SK-N-SH (cell line): ENCODE data around the gene HS2ST1.

Source experiments
- EP300 ChIP-seq, 2 experiments: IDR thresholded peaks; 2 replicates each; pipeline versions ENCODE4 v1.4.0 to v1.6.1; 2012; ENCODE audit warnings: borderline replicate concordance in 1 of 2, low read depth in 1 of 2, low read length in 1 of 2
- FOXM1 ChIP-seq: IDR thresholded peaks from 2 replicates; pipeline ENCODE4 v1.4.0; 2012; ENCODE audit warnings: low read depth, mild to moderate bottlenecking
- JUND ChIP-seq: IDR thresholded peaks from 2 replicates; pipeline ENCODE4 v1.4.0; 2012
- NFIC ChIP-seq: IDR thresholded peaks from 2 replicates; pipeline ENCODE4 v1.4.0; 2012; ENCODE audit warnings: borderline replicate concordance
- POLR2AphosphoS5 ChIP-seq: IDR thresholded peaks from 2 replicates; pipeline ENCODE4 v1.6.1; 2012; ENCODE audit warnings: low read depth, low read length
- RFX5 ChIP-seq: IDR thresholded peaks from 2 replicates; pipeline ENCODE4 v1.6.1; 2012; ENCODE audit warnings: mild to moderate bottlenecking, improper control_type of control experiment, low read length
- TAF1 ChIP-seq: IDR thresholded peaks from 2 replicates; pipeline ENCODE4 v1.6.1; 2012; ENCODE audit warnings: low read depth, mild to moderate bottlenecking, low read length, moderate library complexity, borderline replicate concordance
- TCF12 ChIP-seq: IDR thresholded peaks from 2 replicates; pipeline ENCODE4 v1.4.0; 2012
- TF ChIP-seq, protein P1 (sequence below): fragments of 200-600 bp; sonication (generic); IDR thresholded peaks from 2 replicates; pipeline ENCODE4 v1.6.1; 2017; ENCODE audit warnings: antibody characterized with exemption, mild to moderate bottlenecking, moderate library complexity
- TF ChIP-seq, protein P2 (sequence below): IDR thresholded peaks from 2 replicates; pipeline ENCODE4 v1.4.0; 2012; ENCODE audit warnings: low read depth, borderline replicate concordance
- TF ChIP-seq, protein P3 (sequence below): fragments of 150-350 bp; IDR thresholded peaks from 2 replicates; pipeline ENCODE4 v1.6.1; 2017; ENCODE audit warnings: antibody characterized with exemption, low read length, low read depth, borderline replicate concordance
- TF ChIP-seq, protein P4 (sequence below): IDR thresholded peaks from 2 replicates; pipeline ENCODE4 v1.6.1; 2012; ENCODE audit warnings: mild to moderate bottlenecking, low read depth, low read length, moderate library complexity

DNA sequence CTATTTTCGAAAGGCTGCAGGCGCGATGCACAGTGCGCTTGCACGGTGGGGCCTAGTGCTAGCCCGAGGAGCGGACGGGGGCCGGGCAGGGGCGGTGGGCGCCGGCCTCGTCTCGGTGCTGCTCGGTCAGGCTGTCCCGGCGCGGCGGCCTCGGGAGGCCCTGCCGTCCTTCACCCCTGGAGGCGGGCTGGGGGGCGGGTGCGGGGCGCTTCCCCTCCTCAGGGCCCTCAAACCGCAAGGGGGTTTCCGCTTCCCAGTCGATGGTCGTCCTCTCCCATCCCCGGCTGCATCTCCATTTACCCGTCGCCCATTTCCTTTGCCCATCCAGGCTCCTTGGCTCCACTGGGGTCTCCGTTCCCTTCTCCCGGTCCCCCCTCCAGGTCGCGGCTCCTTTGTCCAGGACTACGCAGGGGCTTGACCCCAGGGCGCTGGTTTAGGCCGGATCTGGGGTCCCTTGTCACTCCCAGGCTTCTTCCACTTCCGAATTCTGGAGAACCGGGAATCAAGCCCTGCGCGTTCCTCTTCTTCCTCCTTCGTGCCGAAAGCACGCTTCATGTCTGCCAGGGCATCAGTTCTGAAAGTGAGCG, 217.9 kb downstream of the HS2ST1 start:
- TF ChIP-seq, protein P1, sequence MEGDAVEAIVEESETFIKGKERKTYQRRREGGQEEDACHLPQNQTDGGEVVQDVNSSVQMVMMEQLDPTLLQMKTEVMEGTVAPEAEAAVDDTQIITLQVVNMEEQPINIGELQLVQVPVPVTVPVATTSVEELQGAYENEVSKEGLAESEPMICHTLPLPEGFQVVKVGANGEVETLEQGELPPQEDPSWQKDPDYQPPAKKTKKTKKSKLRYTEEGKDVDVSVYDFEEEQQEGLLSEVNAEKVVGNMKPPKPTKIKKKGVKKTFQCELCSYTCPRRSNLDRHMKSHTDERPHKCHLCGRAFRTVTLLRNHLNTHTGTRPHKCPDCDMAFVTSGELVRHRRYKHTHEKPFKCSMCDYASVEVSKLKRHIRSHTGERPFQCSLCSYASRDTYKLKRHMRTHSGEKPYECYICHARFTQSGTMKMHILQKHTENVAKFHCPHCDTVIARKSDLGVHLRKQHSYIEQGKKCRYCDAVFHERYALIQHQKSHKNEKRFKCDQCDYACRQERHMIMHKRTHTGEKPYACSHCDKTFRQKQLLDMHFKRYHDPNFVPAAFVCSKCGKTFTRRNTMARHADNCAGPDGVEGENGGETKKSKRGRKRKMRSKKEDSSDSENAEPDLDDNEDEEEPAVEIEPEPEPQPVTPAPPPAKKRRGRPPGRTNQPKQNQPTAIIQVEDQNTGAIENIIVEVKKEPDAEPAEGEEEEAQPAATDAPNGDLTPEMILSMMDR, result no peak
- TF ChIP-seq, protein P2, sequence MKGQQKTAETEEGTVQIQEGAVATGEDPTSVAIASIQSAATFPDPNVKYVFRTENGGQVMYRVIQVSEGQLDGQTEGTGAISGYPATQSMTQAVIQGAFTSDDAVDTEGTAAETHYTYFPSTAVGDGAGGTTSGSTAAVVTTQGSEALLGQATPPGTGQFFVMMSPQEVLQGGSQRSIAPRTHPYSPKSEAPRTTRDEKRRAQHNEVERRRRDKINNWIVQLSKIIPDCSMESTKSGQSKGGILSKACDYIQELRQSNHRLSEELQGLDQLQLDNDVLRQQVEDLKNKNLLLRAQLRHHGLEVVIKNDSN, result no peak
- TF ChIP-seq, protein P3, sequence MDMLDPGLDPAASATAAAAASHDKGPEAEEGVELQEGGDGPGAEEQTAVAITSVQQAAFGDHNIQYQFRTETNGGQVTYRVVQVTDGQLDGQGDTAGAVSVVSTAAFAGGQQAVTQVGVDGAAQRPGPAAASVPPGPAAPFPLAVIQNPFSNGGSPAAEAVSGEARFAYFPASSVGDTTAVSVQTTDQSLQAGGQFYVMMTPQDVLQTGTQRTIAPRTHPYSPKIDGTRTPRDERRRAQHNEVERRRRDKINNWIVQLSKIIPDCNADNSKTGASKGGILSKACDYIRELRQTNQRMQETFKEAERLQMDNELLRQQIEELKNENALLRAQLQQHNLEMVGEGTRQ, result no peak
- TF ChIP-seq TCF12 (no peak), NFIC (no peak), POLR2AphosphoS5 (no peak), EP300 (IDR thresholded peaks at IDR 0.05; ENCODE audit: borderline replicate concordance in 1 of 2, low read depth in 1 of 2, low read length in 1 of 2) (no peak), RFX5 (no peak), FOXM1 (no peak), TAF1 (no peak), JUND (no peak)
- TF ChIP-seq, protein P4, sequence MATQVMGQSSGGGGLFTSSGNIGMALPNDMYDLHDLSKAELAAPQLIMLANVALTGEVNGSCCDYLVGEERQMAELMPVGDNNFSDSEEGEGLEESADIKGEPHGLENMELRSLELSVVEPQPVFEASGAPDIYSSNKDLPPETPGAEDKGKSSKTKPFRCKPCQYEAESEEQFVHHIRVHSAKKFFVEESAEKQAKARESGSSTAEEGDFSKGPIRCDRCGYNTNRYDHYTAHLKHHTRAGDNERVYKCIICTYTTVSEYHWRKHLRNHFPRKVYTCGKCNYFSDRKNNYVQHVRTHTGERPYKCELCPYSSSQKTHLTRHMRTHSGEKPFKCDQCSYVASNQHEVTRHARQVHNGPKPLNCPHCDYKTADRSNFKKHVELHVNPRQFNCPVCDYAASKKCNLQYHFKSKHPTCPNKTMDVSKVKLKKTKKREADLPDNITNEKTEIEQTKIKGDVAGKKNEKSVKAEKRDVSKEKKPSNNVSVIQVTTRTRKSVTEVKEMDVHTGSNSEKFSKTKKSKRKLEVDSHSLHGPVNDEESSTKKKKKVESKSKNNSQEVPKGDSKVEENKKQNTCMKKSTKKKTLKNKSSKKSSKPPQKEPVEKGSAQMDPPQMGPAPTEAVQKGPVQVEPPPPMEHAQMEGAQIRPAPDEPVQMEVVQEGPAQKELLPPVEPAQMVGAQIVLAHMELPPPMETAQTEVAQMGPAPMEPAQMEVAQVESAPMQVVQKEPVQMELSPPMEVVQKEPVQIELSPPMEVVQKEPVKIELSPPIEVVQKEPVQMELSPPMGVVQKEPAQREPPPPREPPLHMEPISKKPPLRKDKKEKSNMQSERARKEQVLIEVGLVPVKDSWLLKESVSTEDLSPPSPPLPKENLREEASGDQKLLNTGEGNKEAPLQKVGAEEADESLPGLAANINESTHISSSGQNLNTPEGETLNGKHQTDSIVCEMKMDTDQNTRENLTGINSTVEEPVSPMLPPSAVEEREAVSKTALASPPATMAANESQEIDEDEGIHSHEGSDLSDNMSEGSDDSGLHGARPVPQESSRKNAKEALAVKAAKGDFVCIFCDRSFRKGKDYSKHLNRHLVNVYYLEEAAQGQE, result no peak
